HepG2 (cell line): ENCODE data around the gene THAP10. TPM values are rescaled to one million over a fixed set of nuclear protein-coding genes. Genes with fewer than 3 reads are reported as not detected.

ENCODE experiments used
- ATAC-seq: fragments of 200-7000 bp; cut with Tn5 transposase; 3 replicates; pipeline ENCODE4 v1.9.1; 2020; ENCODE audit warnings: mild to moderate bottlenecking, moderate library complexity
- BruUV-seq: library from RNA; stranded (reverse); fragments of 400-500 nt; replicated peaks from 2 replicates; lab custom pipeline; 2021; lab: Mats Ljungman, UMichigan
- CTCF ChIA-PET: fragments of 300-600 bp; formaldehyde crosslinking; extraction: SDS; loops from one replicate; lab custom pipeline; 2021; ENCODE audit warnings: low total read pairs, inconsistent platforms, low intra/inter-chr PET ratio; lab: Yijun Ruan, JAX
- POLR2A ChIA-PET: fragments of 350-600 bp; sonication (Branson Sonifier 250); formaldehyde crosslinking; loops from one replicate; lab custom pipeline; 2020; ENCODE audit warnings: antibody characterized with exemption, inconsistent platforms; lab: Yijun Ruan, JAX
- DNase-seq: peaks from one replicate; pipeline ENCODE4 v3.0.0-alpha.2; 2015; ENCODE audit warnings: low spot score
- FAIRE-seq: peaks from 3 replicates; lab custom pipeline; 2011; peaks lifted over from hg19 to GRCh38; lab: Jason Lieb, UNC
- H2AFZ ChIP-seq: one replicate; pipeline ENCODE4 v1.6.1; 2011; ENCODE audit warnings: low read length, inconsistent platforms
- H3K27ac ChIP-seq: fragments of 300-600 bp; 3 replicates; pipeline ENCODE4 v1.8.0; 2011; ENCODE audit warnings: mixed run types, mild to moderate bottlenecking, mixed read lengths, low read length, inconsistent platforms; ENCODE audit not compliant: insufficient read depth; ENCODE audit errors: extremely low read length
- H3K27me3 ChIP-seq, 2 experiments: fragments of 200-600 bp in 1 of 2; 2 replicates in 1 of 2; 3 replicates in 1 of 2; pipeline versions ENCODE4 v1.6.0 to v1.8.0; 2011; ENCODE audit warnings: low read length in 2 of 2, mild to moderate bottlenecking in 2 of 2, moderate library complexity in 2 of 2, inconsistent platforms in 1 of 2; ENCODE audit not compliant: insufficient read depth in 2 of 2, control insufficient read depth in 1 of 2
- H3K36me3 ChIP-seq, 2 experiments: fragments of 200-600 bp in 1 of 2; replicated peaks in 1 of 2; 2 replicates in 1 of 2; 3 replicates in 1 of 2; pipeline versions ENCODE4 v1.5.1 to v1.8.0; 2011; ENCODE audit warnings: low read length in 2 of 2, inconsistent platforms in 1 of 2; ENCODE audit not compliant: insufficient read depth in 2 of 2, control insufficient read depth in 1 of 2
- H3K4me1 ChIP-seq: 2 replicates; pipeline ENCODE4 v1.5.1; 2012; ENCODE audit warnings: low read length, inconsistent platforms; ENCODE audit not compliant: insufficient read depth
- H3K4me2 ChIP-seq: 2 replicates; pipeline ENCODE4 v1.6.0; 2011; ENCODE audit warnings: low read depth, low read length, inconsistent platforms
- H3K4me3 ChIP-seq, 3 experiments: fragments of 200-600 bp in 1 of 3; sonication (generic), shearing (Covaris generic) in 1 of 3; replicated peaks in 1 of 3; 2 replicates each; pipeline ENCODE4 v1.5.1; 2011 to 2016; ENCODE audit warnings: low read length in 3 of 3, inconsistent platforms in 2 of 3, low read depth in 2 of 3, mild to moderate bottlenecking in 2 of 3, control low read depth in 1 of 3, mixed read lengths in 1 of 3; ENCODE audit not compliant: insufficient read depth in 1 of 3
- H3K79me2 ChIP-seq: one replicate; pipeline ENCODE4 v1.6.1; 2011; ENCODE audit warnings: low read length, inconsistent platforms; ENCODE audit not compliant: insufficient read depth
- H3K9ac ChIP-seq: 2 replicates; pipeline ENCODE4 v1.6.0; 2011; ENCODE audit warnings: mild to moderate bottlenecking, low read depth, low read length, inconsistent platforms; ENCODE audit not compliant: insufficient read depth
- H3K9me3 ChIP-seq: 2 replicates; pipeline ENCODE4 v1.5.1; 2012; ENCODE audit warnings: mild to moderate bottlenecking, low read length
- H4K20me1 ChIP-seq: 2 replicates; pipeline ENCODE4 v1.6.0; 2011; ENCODE audit warnings: inconsistent platforms, mild to moderate bottlenecking, low read length, moderate library complexity; ENCODE audit not compliant: insufficient read depth
- AGO2 ChIP-seq: fragments of 200-400 bp; formaldehyde crosslinking; optimal IDR thresholded peaks from 2 replicates; pipeline ENCODE3; 2017; ENCODE audit warnings: mild to moderate bottlenecking, low read depth, low read length, moderate library complexity
- CSRNP2 ChIP-seq: sonication (generic); formaldehyde crosslinking; conservative IDR thresholded peaks from 2 replicates; pipeline ENCODE4 v1.8.0; 2022; ENCODE audit warnings: low read depth, missing genetic modification reagents
- DR1 ChIP-seq: sonication (generic); formaldehyde crosslinking; IDR thresholded peaks from 2 replicates; pipeline ENCODE4 v1.8.0; 2021; ENCODE audit warnings: mild to moderate bottlenecking, missing genetic modification reagents, inconsistent platforms
- FOXA1 ChIP-seq, 2 experiments: fragments of 450-650 bp in 1 of 2; sonication (generic) in 1 of 2; formaldehyde crosslinking in 1 of 2; IDR thresholded peaks; 2 replicates each; pipeline versions ENCODE4 v1.4.0 to v1.6.1; 2016 to 2020; ENCODE audit warnings: missing genetic modification reagents in 1 of 2
- FOXK1 ChIP-seq: sonication (generic); formaldehyde crosslinking; IDR thresholded peaks from 2 replicates; pipeline ENCODE4 v1.4.0; 2020; ENCODE audit warnings: low read depth, missing genetic modification reagents, borderline replicate concordance
- MIXL1 ChIP-seq: IDR thresholded peaks from 2 replicates; pipeline ENCODE4 v1.6.1; 2016
- MYC ChIP-seq: sonication (generic); formaldehyde crosslinking; IDR thresholded peaks from 2 replicates; pipeline ENCODE4 v1.9.0; 2021; ENCODE audit warnings: missing genetic modification reagents, borderline replicate concordance
- NCOA2 ChIP-seq: sonication (generic); formaldehyde crosslinking; IDR thresholded peaks from 2 replicates; pipeline ENCODE4 v1.8.0; 2022; ENCODE audit warnings: inconsistent platforms
- NPAS2 ChIP-seq: sonication (generic); formaldehyde crosslinking; IDR thresholded peaks from 2 replicates; pipeline ENCODE4 v1.8.0; 2022; ENCODE audit warnings: mild to moderate bottlenecking, missing genetic modification reagents, borderline replicate concordance
- SMARCE1 ChIP-seq: fragments of 450-650 bp; IDR thresholded peaks from 2 replicates; pipeline ENCODE4 v1.6.1; 2017; ENCODE audit warnings: borderline replicate concordance
- TAF15 ChIP-seq: fragments of 200-400 bp; formaldehyde crosslinking; IDR thresholded peaks from one replicate; pipeline ENCODE4 v1.6.1; 2018; ENCODE audit warnings: mild to moderate bottlenecking, low read depth, low read length; ENCODE audit not compliant: poor library complexity, severe bottlenecking
- THAP11 ChIP-seq: IDR thresholded peaks from 2 replicates; pipeline ENCODE4 v1.6.1; 2016; ENCODE audit warnings: missing biosample characterization, missing genetic modification reagents
- ZMYM3 ChIP-seq: sonication (generic); formaldehyde crosslinking; IDR thresholded peaks from 2 replicates; pipeline ENCODE4 v1.5.1; 2020; ENCODE audit warnings: mild to moderate bottlenecking, missing genetic modification reagents
- ZNF20 ChIP-seq: sonication (generic); formaldehyde crosslinking; IDR thresholded peaks from 2 replicates; pipeline ENCODE4 v1.4.0; 2020; ENCODE audit warnings: mild to moderate bottlenecking, moderate library complexity, missing genetic modification reagents
- ZNF251 ChIP-seq: sonication (generic); formaldehyde crosslinking; IDR thresholded peaks from 2 replicates; pipeline ENCODE4 v1.9.0; 2021; ENCODE audit warnings: mild to moderate bottlenecking, missing genetic modification reagents
- WGBS: methylation state at CpG from one replicate; pipeline ENCODE4 v1.1.6; 2017; ENCODE audit warnings: low lambda C conversion rate; 5-methylcytosine and 5-hydroxymethylcytosine counted together
- in situ Hi-C: cut with HindIII; loops from 2 replicates; pipeline ENCODE4 v1.10.0; 2017; ENCODE audit warnings: low pct_unique_long_range_greater_than_20kb; ENCODE audit not compliant: extremely low pct_ligation_motif_present
- intact Hi-C: fragments of 100-400 bp; cut with micrococcal nuclease; formaldehyde crosslinking; loops from one replicate; pipeline ENCODE4 v1.10.0; 2022; ENCODE audit not compliant: unreplicated experiment
- polyA plus RNA-seq, 8 experiments: library from polyadenylated mRNA; depleted of rRNA in 3 of 8; stranded (reverse) in 7 of 8; unstranded in 1 of 8; fragments of >200 nt; fragmentation: Illumina TruSeq in 4 of 8; extraction: Trizol in 4 of 8; gene quantifications; 2 replicates each; pipeline versions ENCODE4 v1.2.1 to v1.2.3, GENCODE V29; 2011 to 2016; ENCODE audit warnings: low read depth in 4 of 8, missing spikeins in 1 of 8, mixed read lengths in 1 of 8; ENCODE audit not compliant: insufficient read depth in 1 of 8
- total RNA-seq, 5 experiments: library from RNA; depleted of rRNA; stranded (reverse); fragments of >200 nt; fragmentation: Illumina TruSeq; extraction: Trizol; gene quantifications; 2 replicates each; pipeline ENCODE4 v1.2.3, GENCODE V29; 2016; ENCODE audit warnings: low read depth in 1 of 5

THAP10 gene
- total and polyA plus RNA-seq, 2 of the 13 experiments (the other 11 are each of a cell fraction or from before 2014, with no cell fraction given), result 0.64 to 0.69 TPM

GRCh38 chr15:70923311-70924080, 31.3 kb upstream of the THAP10 start:
- Histone ChIP-seq H2AFZ (no peak overlapping the region), H3K36me3 (no peaks in the 10 kb centered on the region), H3K79me2 (no peaks in the 10 kb centered on the region), H4K20me1 (no peaks in the 10 kb centered on the region), H3K4me3 (no peak overlapping the region), H3K4me2 (no peak overlapping the region), H3K9ac (no peak overlapping the region), H3K27ac (no peak overlapping the region), H3K4me1 (no peaks in the 10 kb centered on the region), H3K27me3 (no peaks in the 10 kb centered on the region), H3K9me3 (no peaks in the 10 kb centered on the region)
- ChIA-PET CTCF (no interaction called here), POLR2A (no interaction called here)
- no peak for DNase-seq
- 6% methylated on average over 2 of the region's 2 CpGs for WGBS
- in situ Hi-C loops (no loop called here), intact Hi-C loops (no loop called here)
- ATAC-seq, result no peak
- no TSS peak for BruUV-seq
- no peak for TF ChIP-seq ZNF20 (CRISPR knock-in tag)
- TF ChIP-seq CSRNP2 (CRISPR knock-in tag), result no peak
- TF ChIP-seq SMARCE1, result no peak
- no peak for FAIRE-seq

- TF ChIP-seq ZMYM3 (CRISPR knock-in tag), result no peak
- no peak for TF ChIP-seq NCOA2 (CRISPR knock-in tag)
- TF ChIP-seq AGO2, result no peak
- TF ChIP-seq TAF15, result no peak
- no peak for TF ChIP-seq THAP11 (CRISPR knock-in tag)
- no peak for TF ChIP-seq MIXL1 (CRISPR knock-in tag)
- no peak for TF ChIP-seq DR1
- no peak for TF ChIP-seq MYC (CRISPR knock-in tag)
- no peak for TF ChIP-seq NPAS2 (CRISPR knock-in tag)
- TF ChIP-seq FOXK1 (CRISPR knock-in tag), result no peak
- TF ChIP-seq ZNF251 (CRISPR knock-in tag), result no peak
- no peak for TF ChIP-seq FOXA1 (IDR thresholded peaks at IDR 0.05)
- no peak for TF ChIP-seq FOXA1 (CRISPR knock-in tag; IDR thresholded peaks at IDR 0.05)
- TF ChIP-seq, all 625 proteins: peak for 0
- 76% methylated on average over 2 of the region's 2 CpGs for WGBS
- no peak for ATAC-seq
- ChIA-PET CTCF (no interaction called here), POLR2A (no interaction called here)
- Histone ChIP-seq H3K4me2 (no peak overlapping the region), H3K9ac (no peak overlapping the region), H3K4me1 (no peaks in the 10 kb centered on the region), H3K27ac (no peak overlapping the region), H3K79me2 (no peaks in the 10 kb centered on the region), H3K4me3 (no peak overlapping the region), H4K20me1 (no peaks in the 10 kb centered on the region), H3K27me3 (no peaks in the 10 kb centered on the region), H2AFZ (no peak overlapping the region), H3K9me3 (no peaks in the 10 kb centered on the region), H3K36me3 (no peaks in the 10 kb centered on the region)
- no peak for FAIRE-seq
- no TSS peak for BruUV-seq
- DNase-seq, result no peak
- in situ Hi-C loops, result no loop called here
- intact Hi-C loops, result no loop called here
Measured at GRCh38 chr15:70922119-70922518, 29.9 kb upstream of the THAP10 start.
